Tibial artery (tissue), 4 donors: ENCODE measurements around the gene HDHD3.

ENCODE experiments used
- DNase-seq, 2 donors: peaks; one replicate each; pipeline ENCODE4 v3.0.0-alpha.2; 2019
- H3K27ac ChIP-seq, 2 donors: fragments of 200-600 bp; sonication (generic) in 1 of 2; 1 replicate in 1 of 2; 2 replicates in 1 of 2; pipeline ENCODE4 v1.5.1; 2018 to 2019; ENCODE audit warnings: mild to moderate bottlenecking in 1 of 2
- H3K27me3 ChIP-seq, 2 donors: fragments of 200-600 bp; sonication (generic) in 1 of 2; one replicate each; pipeline versions ENCODE4 v1.5.1 to v1.6.0; 2016 to 2019
- H3K36me3 ChIP-seq, 3 donors: fragments of 200-600 bp; sonication (generic) in 2 of 3; one replicate each; pipeline ENCODE4 v1.5.1; 2016 to 2019; ENCODE audit warnings: mild to moderate bottlenecking in 2 of 3
- H3K4me1 ChIP-seq, 4 donors: fragments of 200-600 bp; sonication (generic) in 2 of 4; 1 replicate in 3 of 4; 2 replicates in 1 of 4; pipeline ENCODE4 v1.5.1; 2016 to 2019
- H3K4me3 ChIP-seq, 2 donors: fragments of 200-600 bp; sonication (generic) in 1 of 2; 1 replicate in 1 of 2; 2 replicates in 1 of 2; pipeline ENCODE4 v1.5.1; 2018 to 2019; ENCODE audit warnings: mild to moderate bottlenecking in 2 of 2
- H3K9me3 ChIP-seq, 3 donors: fragments of 200-600 bp; sonication (generic) in 1 of 3; one replicate each; pipeline ENCODE4 v1.5.1; 2016 to 2019
- CTCF ChIP-seq, 2 experiments: fragments of 200-600 bp in 1 of 2; fragments of 450-650 bp in 1 of 2; IDR thresholded peaks; one replicate each; pipeline ENCODE4 v1.5.1; 2017 to 2019; ENCODE audit warnings: antibody characterized with exemption in 2 of 2, mild to moderate bottlenecking in 1 of 2, moderate library complexity in 1 of 2
- intact Hi-C: fragments of 100-400 bp; cut with DNase I; formaldehyde crosslinking; loops from one replicate; pipeline ENCODE4 v1.15.0; 2023; ENCODE audit warnings: low total_unique reads

The HDHD3 gene

GRCh38 chr9:113361304-113362018, 15.3 kb downstream of the HDHD3 start:
- Histone ChIP-seq H3K27ac (no peak overlapping the region), H3K9me3 (no peaks in the 10 kb centered on the region), H3K27me3 (peaks cover 0 to 4% of the 10 kb centered on the region in 2 donors), H3K36me3 (no peaks in the 10 kb centered on the region), H3K4me3 (no peak overlapping the region), H3K4me1 (no peaks in the 10 kb centered on the region)
- intact Hi-C loops = no loop called here
- no peak for TF ChIP-seq CTCF (IDR thresholded peaks at IDR 0.05)
- no peak for DNase-seq

- intact Hi-C loops = no loop called here
- peaks cover 0 to 5% of the 10 kb centered on the region in 2 donors for H3K27me3 ChIP-seq
- DNase-seq = no peak
- H3K36me3 ChIP-seq = no peaks in the 10 kb centered on the region
- H3K27ac ChIP-seq = no peak overlapping the region
- no peaks in the 10 kb centered on the region for H3K4me1 ChIP-seq
- H3K9me3 ChIP-seq = no peaks in the 10 kb centered on the region
- no peak for TF ChIP-seq CTCF (IDR thresholded peaks at IDR 0.05)
- H3K4me3 ChIP-seq = no peak overlapping the region
Observed at GRCh38 chr9:113360242-113360842, 16.4 kb downstream of the HDHD3 start.

- H3K4me3 ChIP-seq = no peak overlapping the region
- no peak overlapping the region for H3K27ac ChIP-seq
- H3K27me3 ChIP-seq = peaks cover 0 to 5% of the 10 kb centered on the region in 2 donors
- TF ChIP-seq CTCF (IDR thresholded peaks at IDR 0.05) = no peak
- H3K36me3 ChIP-seq = no peaks in the 10 kb centered on the region
- DNase-seq = no peak
- H3K9me3 ChIP-seq = no peaks in the 10 kb centered on the region
- intact Hi-C loops = no loop called here
- H3K4me1 ChIP-seq = no peaks in the 10 kb centered on the region
Observed at GRCh38 chr9:113359385-113359784, 17.4 kb downstream of the HDHD3 start.

GRCh38 chr9:113356686-113357292, 20.0 kb downstream of the HDHD3 start:
- H3K4me1 ChIP-seq = no peaks in the 10 kb centered on the region
- H3K27ac ChIP-seq = no peak overlapping the region
- no peak for DNase-seq
- H3K36me3 ChIP-seq = no peaks in the 10 kb centered on the region
- H3K4me3 ChIP-seq = no peak overlapping the region
- peaks cover 0 to 5% of the 10 kb centered on the region in 2 donors for H3K27me3 ChIP-seq
- no peak for TF ChIP-seq CTCF (IDR thresholded peaks at IDR 0.05)
- intact Hi-C loops = no loop called here
- no peaks in the 10 kb centered on the region for H3K9me3 ChIP-seq

GRCh38 chr9:113355040-113355596, 21.7 kb downstream of the HDHD3 start:
- DNase-seq = no peak
- H3K27ac ChIP-seq = no peak overlapping the region
- H3K4me1 ChIP-seq = peaks cover 0 to 4% (median 3%) of the 10 kb centered on the region in 4 donors
- no peak for TF ChIP-seq CTCF (IDR thresholded peaks at IDR 0.05)
- no peaks in the 10 kb centered on the region for H3K36me3 ChIP-seq
- intact Hi-C loops = no loop called here
- H3K27me3 ChIP-seq = peaks cover 0 to 5% of the 10 kb centered on the region in 2 donors
- no peak overlapping the region for H3K4me3 ChIP-seq
- H3K9me3 ChIP-seq = no peaks in the 10 kb centered on the region
